GM23338 (cell line): Measurements from ENCODE around the gene CACHD1. TPM values are rescaled to one million over a fixed set of nuclear protein-coding genes. Genes with fewer than 3 reads are reported as not detected.
A peak's percentile ranks its signal among the peaks of the same experiment; 100 is the strongest.

ENCODE experiments used
- ATAC-seq: fragments of 200-7000 bp; cut with Tn5 transposase; 3 replicates; pipeline ENCODE4 v1.9.1; 2020
- DNase-seq: peaks from one replicate; pipeline ENCODE4 v3.0.0-alpha.2; 2015; ENCODE audit warnings: low spot score
- H2AFZ ChIP-seq: fragments of 200-600 bp; sonication (generic); 2 replicates; pipeline ENCODE4 v1.8.0; 2016; ENCODE audit warnings: antibody characterized with exemption, mild to moderate bottlenecking, moderate library complexity
- H3F3A ChIP-seq: fragments of 200-600 bp; sonication (generic); replicated peaks from 2 replicates; pipeline ENCODE4 v1.8.0; 2017; ENCODE audit warnings: antibody characterized with exemption, mixed run types, low read depth
- H3K27ac ChIP-seq: fragments of 200-600 bp; sonication (generic); 2 replicates; pipeline ENCODE4 v1.6.1; 2016; ENCODE audit warnings: low read depth
- H3K27me3 ChIP-seq: fragments of 200-600 bp; sonication (generic); 2 replicates; pipeline ENCODE4 v1.8.0; 2016; ENCODE audit warnings: mild to moderate bottlenecking, mixed run types, moderate library complexity; ENCODE audit not compliant: insufficient read depth
- H3K36me3 ChIP-seq: fragments of 200-600 bp; sonication (generic); 2 replicates; pipeline ENCODE4 v1.8.0; 2016; ENCODE audit warnings: mild to moderate bottlenecking; ENCODE audit not compliant: insufficient read depth
- H3K4me1 ChIP-seq: fragments of 200-600 bp; sonication (generic); 2 replicates; pipeline ENCODE4 v1.8.0; 2016; ENCODE audit warnings: mild to moderate bottlenecking, moderate library complexity; ENCODE audit not compliant: insufficient read depth
- H3K4me2 ChIP-seq: fragments of 200-600 bp; sonication (generic); 2 replicates; pipeline ENCODE4 v1.7.1; 2017; ENCODE audit warnings: mixed run types
- H3K4me3 ChIP-seq: fragments of 200-600 bp; sonication (generic); 2 replicates; pipeline ENCODE4 v1.6.1; 2016; ENCODE audit warnings: mixed run types
- H3K79me2 ChIP-seq: fragments of 200-600 bp; sonication (generic); replicated peaks from 2 replicates; pipeline ENCODE4 v1.8.0; 2017; ENCODE audit warnings: mild to moderate bottlenecking; ENCODE audit not compliant: insufficient read depth
- H3K9me2 ChIP-seq: fragments of 200-600 bp; sonication (generic); 2 replicates; pipeline ENCODE4 v1.8.0; 2017; ENCODE audit not compliant: insufficient read depth
- H4K20me1 ChIP-seq: fragments of 200-600 bp; sonication (generic); replicated peaks from 2 replicates; pipeline ENCODE4 v1.8.0; 2017; ENCODE audit warnings: mild to moderate bottlenecking; ENCODE audit not compliant: insufficient read depth
- H3K27ac Mint-ChIP-seq: 2 replicates; pipeline ENCODE4 v1.8.0; 2020; ENCODE audit warnings: inconsistent platforms, mild to moderate bottlenecking, moderate library complexity, mixed read lengths
- H3K27me3 Mint-ChIP-seq: 3 replicates; pipeline ENCODE4 v1.8.0; 2022; ENCODE audit warnings: low read depth, mild to moderate bottlenecking, moderate library complexity, mixed read lengths, inconsistent platforms; ENCODE audit not compliant: insufficient read depth, poor library complexity
- H3K36me3 Mint-ChIP-seq: 3 replicates; pipeline ENCODE4 v1.8.0; 2021; ENCODE audit warnings: low read depth, mild to moderate bottlenecking, inconsistent platforms, moderate library complexity, mixed read lengths
- H3K4me1 Mint-ChIP-seq: 3 replicates; pipeline ENCODE4 v1.8.0; 2020; ENCODE audit warnings: mild to moderate bottlenecking, inconsistent platforms, mixed read lengths
- H3K4me3 Mint-ChIP-seq: 3 replicates; pipeline ENCODE4 v1.8.0; 2021; ENCODE audit warnings: moderate library complexity, mild to moderate bottlenecking, inconsistent platforms, mixed read lengths
- H3K9me3 Mint-ChIP-seq: 3 replicates; pipeline ENCODE4 v1.8.0; 2020; ENCODE audit warnings: moderate library complexity, mild to moderate bottlenecking, inconsistent platforms, mixed read lengths
- CREB1 ChIP-seq: fragments of 250-450 bp; sonication (Bioruptor Pico); IDR thresholded peaks from 2 replicates; pipeline ENCODE4 v1.5.0; 2020; ENCODE audit warnings: low read depth, mild to moderate bottlenecking, moderate library complexity
- EZH2 ChIP-seq: fragments of 200-600 bp; sonication (generic); IDR thresholded peaks from one replicate; pipeline ENCODE4 v1.8.0; 2017; ENCODE audit warnings: antibody characterized with exemption, mild to moderate bottlenecking, low read depth; ENCODE audit not compliant: unreplicated experiment
- EZH2phosphoT487 ChIP-seq: fragments of 200-600 bp; sonication (generic); IDR thresholded peaks from one replicate; pipeline ENCODE4 v1.8.1; 2018; ENCODE audit warnings: antibody characterized with exemption; ENCODE audit not compliant: unreplicated experiment
- JUNB ChIP-seq: IDR thresholded peaks from one replicate; pipeline ENCODE4 v1.6.1; 2016; ENCODE audit warnings: antibody characterized with exemption; ENCODE audit not compliant: unreplicated experiment
- NANOG ChIP-seq: IDR thresholded peaks from 2 replicates; pipeline ENCODE4 v1.6.1; 2016; ENCODE audit warnings: antibody characterized with exemption, borderline replicate concordance
- POLR2AphosphoS5 ChIP-seq: IDR thresholded peaks from 2 replicates; pipeline ENCODE4 v1.6.1; 2016; ENCODE audit warnings: antibody characterized with exemption, low read depth
- REST ChIP-seq: IDR thresholded peaks from one replicate; pipeline ENCODE4 v1.6.1; 2018; ENCODE audit warnings: antibody characterized with exemption; ENCODE audit not compliant: unreplicated experiment
- STAT1 ChIP-seq: IDR thresholded peaks from one replicate; pipeline ENCODE4 v1.6.1; 2016; ENCODE audit warnings: antibody characterized with exemption; ENCODE audit not compliant: unreplicated experiment
- ZNF114 ChIP-seq: fragments of 250-450 bp; sonication (Bioruptor Pico); IDR thresholded peaks from 2 replicates; pipeline ENCODE4 v1.5.0; 2020; ENCODE audit warnings: mild to moderate bottlenecking, moderate library complexity
- ZNF331 ChIP-seq: fragments of 250-450 bp; sonication (Bioruptor Pico); IDR thresholded peaks from 2 replicates; pipeline ENCODE4 v1.5.0; 2020; ENCODE audit warnings: low read depth, mild to moderate bottlenecking, moderate library complexity
- polyA plus RNA-seq: library from polyadenylated mRNA; unstranded; fragments of >200 nt; fragmentation: Nextera tagmentation; extraction: Ambion mirVana; gene quantifications from 2 replicates; pipeline ENCODE4 v1.2.1, GENCODE V29; 2016
- total RNA-seq: library from RNA; depleted of rRNA; stranded (reverse); fragments of >200 nt; shearing (Covaris generic); gene quantifications from 2 replicates; pipeline ENCODE4 v1.2.3, GENCODE V29; 2014
- TF ChIP-seq, protein P1 (sequence below): fragments of 250-450 bp; sonication (Bioruptor Pico); IDR thresholded peaks from 2 replicates; pipeline ENCODE4 v1.5.0; 2020; ENCODE audit warnings: mild to moderate bottlenecking, moderate library complexity
- TF ChIP-seq, protein P2 (sequence below), 2 experiments: fragments of 200-600 bp in 1 of 2; sonication (generic) in 1 of 2; conservative IDR thresholded peaks; 2 replicates each; pipeline versions ENCODE4 v1.5.1 to v1.6.1; 2016 to 2017; ENCODE audit warnings: antibody characterized with exemption in 2 of 2, low read depth in 2 of 2, mild to moderate bottlenecking in 2 of 2, moderate library complexity in 1 of 2
- TF ChIP-seq, protein P3 (sequence below): IDR thresholded peaks from 2 replicates; pipeline ENCODE4 v1.6.1; 2016; ENCODE audit warnings: antibody characterized with exemption

The CACHD1 gene
- total and polyA plus RNA-seq, 2 experiments from 2014 or later, result 12.6 to 43.7 TPM

- Histone ChIP-seq H4K20me1 (peaks cover 12% of the 10 kb centered on the region; the same call in 1 of the 2 replicates), H3K27ac (no peak overlapping the region), H3F3A (no peaks in the 10 kb centered on the region), H3K36me3 (no peaks in the 10 kb centered on the region), H3K4me1 (peaks cover 69% of the 10 kb centered on the region), H2AFZ (no peak overlapping the region), H3K79me2 (peaks cover 81% of the 10 kb centered on the region), H3K27me3 (no peaks in the 10 kb centered on the region), H3K9me2 (no peaks in the 10 kb centered on the region), H3K4me3 (no peak overlapping the region), H3K4me2 (peak overlapping the region; percentile 71)
- ATAC-seq (no peak), DNase-seq (no peak)
- H3K27me3 Mint-ChIP-seq, result peaks cover 6% of the 10 kb centered on the region
- H3K4me1 Mint-ChIP-seq, result peaks cover 84% of the 10 kb centered on the region
- no peak overlapping the region; the same call in 2 of the 3 replicates for H3K4me3 Mint-ChIP-seq
- peaks cover 10% of the 10 kb centered on the region; the same call in 1 of the 3 replicates for H3K36me3 Mint-ChIP-seq
- H3K27ac Mint-ChIP-seq, result peak overlapping the region; percentile 89; the same call in 1 of the 2 replicates
- TF ChIP-seq EZH2phosphoT487 (no peak), ZNF331 (CRISPR knock-in tag) (no peak), CREB1 (CRISPR knock-in tag) (no peak), STAT1 (no peak), JUNB (no peak), ZNF114 (CRISPR knock-in tag) (no peak), EZH2 (no peak), NANOG (no peak), POLR2AphosphoS5 (no peak), REST (no peak)
- TF ChIP-seq, protein P1, sequence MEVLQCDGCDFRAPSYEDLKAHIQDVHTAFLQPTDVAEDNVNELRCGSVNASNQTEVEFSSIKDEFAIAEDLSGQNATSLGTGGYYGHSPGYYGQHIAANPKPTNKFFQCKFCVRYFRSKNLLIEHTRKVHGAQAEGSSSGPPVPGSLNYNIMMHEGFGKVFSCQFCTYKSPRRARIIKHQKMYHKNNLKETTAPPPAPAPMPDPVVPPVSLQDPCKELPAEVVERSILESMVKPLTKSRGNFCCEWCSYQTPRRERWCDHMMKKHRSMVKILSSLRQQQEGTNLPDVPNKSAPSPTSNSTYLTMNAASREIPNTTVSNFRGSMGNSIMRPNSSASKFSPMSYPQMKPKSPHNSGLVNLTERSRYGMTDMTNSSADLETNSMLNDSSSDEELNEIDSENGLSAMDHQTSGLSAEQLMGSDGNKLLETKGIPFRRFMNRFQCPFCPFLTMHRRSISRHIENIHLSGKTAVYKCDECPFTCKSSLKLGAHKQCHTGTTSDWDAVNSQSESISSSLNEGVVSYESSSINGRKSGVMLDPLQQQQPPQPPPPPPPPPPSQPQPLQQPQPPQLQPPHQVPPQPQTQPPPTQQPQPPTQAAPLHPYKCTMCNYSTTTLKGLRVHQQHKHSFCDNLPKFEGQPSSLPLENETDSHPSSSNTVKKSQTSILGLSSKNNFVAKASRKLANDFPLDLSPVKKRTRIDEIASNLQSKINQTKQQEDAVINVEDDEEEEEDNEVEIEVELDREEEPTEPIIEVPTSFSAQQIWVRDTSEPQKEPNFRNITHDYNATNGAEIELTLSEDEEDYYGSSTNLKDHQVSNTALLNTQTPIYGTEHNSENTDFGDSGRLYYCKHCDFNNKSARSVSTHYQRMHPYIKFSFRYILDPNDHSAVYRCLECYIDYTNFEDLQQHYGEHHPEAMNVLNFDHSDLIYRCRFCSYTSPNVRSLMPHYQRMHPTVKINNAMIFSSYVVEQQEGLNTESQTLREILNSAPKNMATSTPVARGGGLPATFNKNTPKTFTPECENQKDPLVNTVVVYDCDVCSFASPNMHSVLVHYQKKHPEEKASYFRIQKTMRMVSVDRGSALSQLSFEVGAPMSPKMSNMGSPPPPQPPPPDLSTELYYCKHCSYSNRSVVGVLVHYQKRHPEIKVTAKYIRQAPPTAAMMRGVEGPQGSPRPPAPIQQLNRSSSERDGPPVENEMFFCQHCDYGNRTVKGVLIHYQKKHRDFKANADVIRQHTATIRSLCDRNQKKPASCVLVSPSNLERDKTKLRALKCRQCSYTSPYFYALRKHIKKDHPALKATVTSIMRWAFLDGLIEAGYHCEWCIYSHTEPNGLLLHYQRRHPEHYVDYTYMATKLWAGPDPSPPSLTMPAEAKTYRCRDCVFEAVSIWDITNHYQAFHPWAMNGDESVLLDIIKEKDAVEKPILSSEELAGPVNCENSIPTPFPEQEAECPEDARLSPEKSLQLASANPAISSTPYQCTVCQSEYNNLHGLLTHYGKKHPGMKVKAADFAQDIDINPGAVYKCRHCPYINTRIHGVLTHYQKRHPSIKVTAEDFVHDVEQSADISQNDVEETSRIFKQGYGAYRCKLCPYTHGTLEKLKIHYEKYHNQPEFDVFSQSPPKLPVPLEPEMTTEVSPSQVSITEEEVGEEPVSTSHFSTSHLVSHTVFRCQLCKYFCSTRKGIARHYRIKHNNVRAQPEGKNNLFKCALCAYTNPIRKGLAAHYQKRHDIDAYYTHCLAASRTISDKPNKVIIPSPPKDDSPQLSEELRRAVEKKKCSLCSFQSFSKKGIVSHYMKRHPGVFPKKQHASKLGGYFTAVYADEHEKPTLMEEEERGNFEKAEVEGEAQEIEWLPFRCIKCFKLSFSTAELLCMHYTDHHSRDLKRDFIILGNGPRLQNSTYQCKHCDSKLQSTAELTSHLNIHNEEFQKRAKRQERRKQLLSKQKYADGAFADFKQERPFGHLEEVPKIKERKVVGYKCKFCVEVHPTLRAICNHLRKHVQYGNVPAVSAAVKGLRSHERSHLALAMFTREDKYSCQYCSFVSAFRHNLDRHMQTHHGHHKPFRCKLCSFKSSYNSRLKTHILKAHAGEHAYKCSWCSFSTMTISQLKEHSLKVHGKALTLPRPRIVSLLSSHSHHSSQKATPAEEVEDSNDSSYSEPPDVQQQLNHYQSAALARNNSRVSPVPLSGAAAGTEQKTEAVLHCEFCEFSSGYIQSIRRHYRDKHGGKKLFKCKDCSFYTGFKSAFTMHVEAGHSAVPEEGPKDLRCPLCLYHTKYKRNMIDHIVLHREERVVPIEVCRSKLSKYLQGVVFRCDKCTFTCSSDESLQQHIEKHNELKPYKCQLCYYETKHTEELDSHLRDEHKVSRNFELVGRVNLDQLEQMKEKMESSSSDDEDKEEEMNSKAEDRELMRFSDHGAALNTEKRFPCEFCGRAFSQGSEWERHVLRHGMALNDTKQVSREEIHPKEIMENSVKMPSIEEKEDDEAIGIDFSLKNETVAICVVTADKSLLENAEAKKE (CRISPR knock-in tag), result no peak
- TF ChIP-seq, protein P2, sequence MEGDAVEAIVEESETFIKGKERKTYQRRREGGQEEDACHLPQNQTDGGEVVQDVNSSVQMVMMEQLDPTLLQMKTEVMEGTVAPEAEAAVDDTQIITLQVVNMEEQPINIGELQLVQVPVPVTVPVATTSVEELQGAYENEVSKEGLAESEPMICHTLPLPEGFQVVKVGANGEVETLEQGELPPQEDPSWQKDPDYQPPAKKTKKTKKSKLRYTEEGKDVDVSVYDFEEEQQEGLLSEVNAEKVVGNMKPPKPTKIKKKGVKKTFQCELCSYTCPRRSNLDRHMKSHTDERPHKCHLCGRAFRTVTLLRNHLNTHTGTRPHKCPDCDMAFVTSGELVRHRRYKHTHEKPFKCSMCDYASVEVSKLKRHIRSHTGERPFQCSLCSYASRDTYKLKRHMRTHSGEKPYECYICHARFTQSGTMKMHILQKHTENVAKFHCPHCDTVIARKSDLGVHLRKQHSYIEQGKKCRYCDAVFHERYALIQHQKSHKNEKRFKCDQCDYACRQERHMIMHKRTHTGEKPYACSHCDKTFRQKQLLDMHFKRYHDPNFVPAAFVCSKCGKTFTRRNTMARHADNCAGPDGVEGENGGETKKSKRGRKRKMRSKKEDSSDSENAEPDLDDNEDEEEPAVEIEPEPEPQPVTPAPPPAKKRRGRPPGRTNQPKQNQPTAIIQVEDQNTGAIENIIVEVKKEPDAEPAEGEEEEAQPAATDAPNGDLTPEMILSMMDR (conservative IDR thresholded peaks at IDR 0.05; ENCODE audit: low read depth in 2 of 2), result no peak
- TF ChIP-seq, protein P3, sequence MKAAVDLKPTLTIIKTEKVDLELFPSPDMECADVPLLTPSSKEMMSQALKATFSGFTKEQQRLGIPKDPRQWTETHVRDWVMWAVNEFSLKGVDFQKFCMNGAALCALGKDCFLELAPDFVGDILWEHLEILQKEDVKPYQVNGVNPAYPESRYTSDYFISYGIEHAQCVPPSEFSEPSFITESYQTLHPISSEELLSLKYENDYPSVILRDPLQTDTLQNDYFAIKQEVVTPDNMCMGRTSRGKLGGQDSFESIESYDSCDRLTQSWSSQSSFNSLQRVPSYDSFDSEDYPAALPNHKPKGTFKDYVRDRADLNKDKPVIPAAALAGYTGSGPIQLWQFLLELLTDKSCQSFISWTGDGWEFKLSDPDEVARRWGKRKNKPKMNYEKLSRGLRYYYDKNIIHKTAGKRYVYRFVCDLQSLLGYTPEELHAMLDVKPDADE, result no peak
- H3K9me3 Mint-ChIP-seq, result no peaks in the 10 kb centered on the region
Observed at GRCh38 chr1:64495878-64496277, 25.9 kb downstream of the CACHD1 start.
